LNCaP clone FGC (cell line): Measurements from ENCODE around the gene TMEM9.

ENCODE experiments used
- DNase-seq: peaks from one replicate; pipeline ENCODE4 v3.0.0-alpha.2; 2011; ENCODE audit warnings: low read depth
- H3K4me3 ChIP-seq: 2 replicates; pipeline ENCODE4 v1.5.1; 2011; ENCODE audit warnings: mild to moderate bottlenecking, low read depth, low read length, control low read depth
- CTCF ChIP-seq: IDR thresholded peaks from 2 replicates; pipeline ENCODE4 v1.5.1; 2012; ENCODE audit warnings: mild to moderate bottlenecking; ENCODE audit not compliant: control insufficient read depth, insufficient read depth; ENCODE audit errors: extremely low read depth

The TMEM9 gene

GRCh38 chr1:201142849-201143725, 11.2 kb downstream of the TMEM9 start:
- TF ChIP-seq CTCF, result no peak
- no peak for DNase-seq
- no peak overlapping the region for H3K4me3 ChIP-seq

GRCh38 chr1:201142011-201142848, 12.0 kb downstream of the TMEM9 start:
- DNase-seq, result no peak
- H3K4me3 ChIP-seq, result no peak overlapping the region
- TF ChIP-seq CTCF, result no peak

GRCh38 chr1:201141418-201141817, 12.9 kb downstream of the TMEM9 start:
- TF ChIP-seq CTCF, result no peak

GRCh38 chr1:201140941-201141260, 13.4 kb downstream of the TMEM9 start:
- TF ChIP-seq CTCF, result no peak
- no peak overlapping the region for H3K4me3 ChIP-seq
- no peak for DNase-seq

More at GRCh38 chr1:201141418-201141817, 12.9 kb downstream of the TMEM9 start:
- DNase-seq, result no peak
- no peak overlapping the region for H3K4me3 ChIP-seq

- no peak overlapping the region for H3K4me3 ChIP-seq
- DNase-seq, result no peak
- no peak for TF ChIP-seq CTCF
Measured at GRCh38 chr1:201140235-201140940, 13.9 kb downstream of the TMEM9 start.

GRCh38 chr1:201139756-201140155, 14.5 kb downstream of the TMEM9 start:
- H3K4me3 ChIP-seq, result no peak overlapping the region
- DNase-seq, result no peak
- no peak for TF ChIP-seq CTCF
